ENCODE results near the gene C12orf60.

The C12orf60 gene

DNA sequence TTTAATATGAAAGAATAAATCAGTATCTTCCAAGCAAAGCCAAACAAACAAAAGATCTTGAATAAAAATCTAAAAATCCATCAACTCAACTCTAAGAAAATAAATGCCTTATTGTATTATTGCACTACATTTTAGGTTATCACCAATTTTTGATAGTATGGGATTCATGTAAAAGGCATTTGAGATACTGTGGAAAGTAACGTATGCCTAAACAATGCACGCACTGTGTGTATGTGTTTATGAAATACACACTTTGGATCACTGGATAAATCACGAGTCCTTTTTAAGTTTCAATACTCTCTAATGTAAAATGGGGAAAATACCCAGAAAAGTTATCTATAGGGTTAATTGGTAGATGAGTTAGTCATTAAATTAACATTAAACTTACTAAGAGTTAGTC, 17.9 kb upstream of the C12orf60 start:
- Histone ChIP-seq H3K9me3 (ENCODE audit: insufficient read depth, low read length, severe bottlenecking) (no peaks in the 10 kb centered on the region), H2AFZ (ENCODE audit: low read depth, low read length) (no peak overlapping the region), H3K27ac (ENCODE audit: low read length) (no peak overlapping the region), H3K4me1 (ENCODE audit: insufficient read depth, low read length) (peaks cover 10% of the 10 kb centered on the region), H3K79me2 (ENCODE audit: insufficient read depth, low read length) (no peaks in the 10 kb centered on the region), H3K4me2 (ENCODE audit: insufficient read depth, low read length) (no peak overlapping the region), H3K36me3 (ENCODE audit: insufficient read depth, low read length) (peaks cover 66% of the 10 kb centered on the region), H3K27me3 (ENCODE audit: insufficient read depth, low read length, poor library complexity) (no peaks in the 10 kb centered on the region), H3K4me3 (ENCODE audit: low read depth in 1 of 2, low read length in 2 of 2) (no peak overlapping the region), H3K9ac (ENCODE audit: low read depth, low read length) (no peak overlapping the region), H4K20me1 (ENCODE audit: insufficient read depth, low read length) (no peaks in the 10 kb centered on the region)
- ATAC-seq (ENCODE audit: insufficient read depth, low read depth): no peak
- DNase-seq: no peak
- TF ChIP-seq, protein P1, sequence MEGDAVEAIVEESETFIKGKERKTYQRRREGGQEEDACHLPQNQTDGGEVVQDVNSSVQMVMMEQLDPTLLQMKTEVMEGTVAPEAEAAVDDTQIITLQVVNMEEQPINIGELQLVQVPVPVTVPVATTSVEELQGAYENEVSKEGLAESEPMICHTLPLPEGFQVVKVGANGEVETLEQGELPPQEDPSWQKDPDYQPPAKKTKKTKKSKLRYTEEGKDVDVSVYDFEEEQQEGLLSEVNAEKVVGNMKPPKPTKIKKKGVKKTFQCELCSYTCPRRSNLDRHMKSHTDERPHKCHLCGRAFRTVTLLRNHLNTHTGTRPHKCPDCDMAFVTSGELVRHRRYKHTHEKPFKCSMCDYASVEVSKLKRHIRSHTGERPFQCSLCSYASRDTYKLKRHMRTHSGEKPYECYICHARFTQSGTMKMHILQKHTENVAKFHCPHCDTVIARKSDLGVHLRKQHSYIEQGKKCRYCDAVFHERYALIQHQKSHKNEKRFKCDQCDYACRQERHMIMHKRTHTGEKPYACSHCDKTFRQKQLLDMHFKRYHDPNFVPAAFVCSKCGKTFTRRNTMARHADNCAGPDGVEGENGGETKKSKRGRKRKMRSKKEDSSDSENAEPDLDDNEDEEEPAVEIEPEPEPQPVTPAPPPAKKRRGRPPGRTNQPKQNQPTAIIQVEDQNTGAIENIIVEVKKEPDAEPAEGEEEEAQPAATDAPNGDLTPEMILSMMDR (IDR thresholded peaks at IDR 0.05; ENCODE audit: borderline replicate concordance, extremely low read depth, low read length, poor library complexity, severe bottlenecking): no peak
- TF ChIP-seq EZH2 (IDR thresholded peaks at IDR 0.05; ENCODE audit: borderline replicate concordance, low read depth, low read length, severe bottlenecking): no peak

DNA sequence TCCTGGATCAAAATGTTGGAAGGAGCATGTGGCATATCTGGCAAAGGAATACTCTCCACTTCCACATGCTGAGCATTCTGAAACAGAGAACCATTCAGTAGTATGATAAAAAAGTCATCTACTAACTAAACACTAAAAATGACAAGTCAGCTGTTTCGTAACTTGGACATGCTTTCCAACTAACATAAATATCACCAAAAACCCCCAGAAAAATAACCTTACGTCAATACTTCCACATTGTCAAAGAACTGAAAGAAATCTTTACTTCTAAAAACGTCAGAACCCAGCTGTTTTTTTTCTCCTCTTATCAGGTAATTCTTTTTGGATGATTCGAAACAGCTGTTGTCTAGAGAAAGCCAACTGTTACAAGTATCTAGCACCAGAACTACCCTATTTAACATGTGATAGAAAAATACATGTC, 8.4 kb upstream of the C12orf60 start:
- Histone ChIP-seq H3K27ac (ENCODE audit: low read length) (no peak overlapping the region), H2AFZ (ENCODE audit: low read depth, low read length) (no peak overlapping the region), H4K20me1 (ENCODE audit: insufficient read depth, low read length) (peaks cover 4% of the 10 kb centered on the region; the same call in 1 of the 2 replicates), H3K4me1 (ENCODE audit: insufficient read depth, low read length) (no peaks in the 10 kb centered on the region), H3K9me3 (ENCODE audit: insufficient read depth, low read length, severe bottlenecking) (no peaks in the 10 kb centered on the region), H3K9ac (ENCODE audit: low read depth, low read length) (no peak overlapping the region), H3K4me3 (ENCODE audit: low read depth in 1 of 2, low read length in 2 of 2) (no peak overlapping the region), H3K4me2 (ENCODE audit: insufficient read depth, low read length) (no peak overlapping the region), H3K79me2 (ENCODE audit: insufficient read depth, low read length) (peaks cover 43% of the 10 kb centered on the region), H3K36me3 (ENCODE audit: insufficient read depth, low read length) (peaks cover 98% of the 10 kb centered on the region), H3K27me3 (ENCODE audit: insufficient read depth, low read length, poor library complexity) (no peaks in the 10 kb centered on the region)
- TF ChIP-seq, protein P1 (IDR thresholded peaks at IDR 0.05; ENCODE audit: borderline replicate concordance, extremely low read depth, low read length, poor library complexity, severe bottlenecking): no peak
- no peak for TF ChIP-seq EZH2 (IDR thresholded peaks at IDR 0.05; ENCODE audit: borderline replicate concordance, low read depth, low read length, severe bottlenecking)
- DNase-seq (no peak), ATAC-seq (ENCODE audit: insufficient read depth, low read depth) (no peak)

DNA sequence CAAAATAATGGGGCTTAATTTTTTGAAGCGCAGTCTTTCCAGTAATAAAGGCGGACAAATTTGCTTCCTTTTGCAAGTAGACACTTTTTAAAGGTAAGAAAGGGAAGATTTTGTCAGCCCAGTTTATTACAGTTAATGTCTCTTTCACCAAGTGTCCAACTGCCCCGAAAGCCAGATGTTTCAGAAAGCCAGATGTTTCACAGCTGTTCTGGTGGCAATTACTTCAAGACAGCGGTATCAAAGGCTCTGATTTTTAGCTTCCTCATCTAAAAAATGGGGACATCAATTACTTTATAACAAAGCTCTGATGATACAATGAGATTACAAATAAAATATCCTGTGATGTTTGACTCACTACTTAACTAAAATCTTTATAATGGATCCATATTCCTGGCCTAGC, 1.2 kb upstream of the C12orf60 start:
- Histone ChIP-seq H3K79me2 (ENCODE audit: insufficient read depth, low read length) (peaks cover 66% of the 10 kb centered on the region), H3K27me3 (ENCODE audit: insufficient read depth, low read length, poor library complexity) (no peaks in the 10 kb centered on the region), H3K27ac (ENCODE audit: low read length) (peak overlapping the region; percentile 87), H3K4me1 (ENCODE audit: insufficient read depth, low read length) (peaks cover 33% of the 10 kb centered on the region), H3K36me3 (ENCODE audit: insufficient read depth, low read length) (peaks cover 37% of the 10 kb centered on the region), H4K20me1 (ENCODE audit: insufficient read depth, low read length) (peaks cover 13% of the 10 kb centered on the region; the same call in 1 of the 2 replicates), H3K9me3 (ENCODE audit: insufficient read depth, low read length, severe bottlenecking) (no peaks in the 10 kb centered on the region), H2AFZ (ENCODE audit: low read depth, low read length) (no peak overlapping the region), H3K4me2 (ENCODE audit: insufficient read depth, low read length) (peak overlapping the region; percentile 89), H3K4me3 (ENCODE audit: low read depth in 1 of 2, low read length in 2 of 2) (peak overlapping the region; percentile 87 to 91), H3K9ac (ENCODE audit: low read depth, low read length) (peak overlapping the region; percentile 83)
- ATAC-seq (ENCODE audit: insufficient read depth, low read depth) (no peak), DNase-seq (no peak)
- TF ChIP-seq EZH2 (IDR thresholded peaks at IDR 0.05; ENCODE audit: borderline replicate concordance, low read depth, low read length, severe bottlenecking): no peak
- TF ChIP-seq, protein P1 (IDR thresholded peaks at IDR 0.05; ENCODE audit: borderline replicate concordance, extremely low read depth, low read length, poor library complexity, severe bottlenecking): no peak

DNA sequence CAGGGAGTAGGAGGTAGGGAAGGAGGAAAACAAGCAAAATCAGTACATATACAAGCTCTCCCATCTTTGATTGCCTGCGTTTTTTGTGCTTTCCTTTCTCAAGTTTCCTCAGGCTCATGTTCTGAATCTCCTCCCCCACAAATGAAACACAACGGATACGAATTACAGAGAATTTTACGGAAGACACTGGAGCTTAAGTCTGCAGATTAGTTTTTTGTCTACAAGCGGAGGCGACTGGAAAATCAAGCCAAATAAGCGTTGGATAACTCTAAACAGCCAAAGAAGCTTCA, 804 bp upstream of the C12orf60 start:
- peak overlapping the region; percentile 87 to 91 for H3K4me3 ChIP-seq (ENCODE audit: low read depth in 1 of 2, low read length in 2 of 2)
- peaks cover 62% of the 10 kb centered on the region for H3K79me2 ChIP-seq (ENCODE audit: insufficient read depth, low read length)
- H2AFZ ChIP-seq (ENCODE audit: low read depth, low read length): peak overlapping the region; percentile 94; the same call in 1 of the 2 replicates
- peaks cover 33% of the 10 kb centered on the region for H3K36me3 ChIP-seq (ENCODE audit: insufficient read depth, low read length)
- peaks cover 13% of the 10 kb centered on the region; the same call in 1 of the 2 replicates for H4K20me1 ChIP-seq (ENCODE audit: insufficient read depth, low read length)
- H3K27me3 ChIP-seq (ENCODE audit: insufficient read depth, low read length, poor library complexity): no peaks in the 10 kb centered on the region
- H3K9me3 ChIP-seq (ENCODE audit: insufficient read depth, low read length, severe bottlenecking): no peaks in the 10 kb centered on the region
- no peak for DNase-seq
- ATAC-seq (ENCODE audit: insufficient read depth, low read depth): no peak
- TF ChIP-seq, protein P1 (IDR thresholded peaks at IDR 0.05; ENCODE audit: borderline replicate concordance, extremely low read depth, low read length, poor library complexity, severe bottlenecking): no peak
- TF ChIP-seq EZH2 (IDR thresholded peaks at IDR 0.05; ENCODE audit: borderline replicate concordance, low read depth, low read length, severe bottlenecking): no peak
- peaks cover 33% of the 10 kb centered on the region for H3K4me1 ChIP-seq (ENCODE audit: insufficient read depth, low read length)
- peak overlapping the region; percentile 89 for H3K4me2 ChIP-seq (ENCODE audit: insufficient read depth, low read length)
- peak overlapping the region; percentile 87 for H3K27ac ChIP-seq (ENCODE audit: low read length)
- H3K9ac ChIP-seq (ENCODE audit: low read depth, low read length): peak overlapping the region; percentile 83
